ENCODE results near the gene FOXN3. TPM values are rescaled to one million over a fixed set of nuclear protein-coding genes. Genes with fewer than 3 reads are reported as not detected.
A peak's percentile ranks its signal among the peaks of the same experiment; 100 is the strongest.

FOXN3 gene
- total and polyA plus RNA-seq, 2 experiments from 2014 or later: 98.9 to 167 TPM

DNA sequence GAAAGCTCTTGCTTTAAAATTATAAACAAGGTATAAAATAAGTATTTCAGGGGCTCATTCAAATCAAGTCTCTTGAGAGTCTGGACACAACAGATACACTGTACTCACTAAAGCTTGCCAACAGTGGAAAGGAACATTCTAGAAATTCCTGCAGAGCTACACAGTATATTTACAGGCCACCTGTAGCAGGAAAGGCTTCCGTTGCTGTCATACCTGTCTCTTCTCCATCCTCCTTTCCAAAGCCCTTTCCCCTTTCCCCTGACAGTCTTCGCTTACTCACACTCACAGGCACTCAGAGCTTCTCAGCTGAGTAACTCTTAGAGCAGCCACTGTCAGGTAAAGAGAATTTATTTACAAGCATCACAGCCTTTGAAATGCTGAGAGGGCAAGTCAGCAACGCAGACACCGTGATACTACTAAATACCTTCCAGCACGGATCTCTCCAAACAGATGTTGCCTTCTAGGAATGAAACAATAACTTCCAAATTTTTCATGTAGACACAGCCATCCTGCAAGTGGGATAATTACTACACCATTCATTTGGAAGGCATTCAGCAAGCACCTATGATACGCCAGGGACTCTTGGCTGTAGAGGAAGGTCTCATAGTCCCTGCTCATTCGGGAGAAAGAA is 167.9 kb downstream of the FOXN3 start:
- ATAC-seq: peak; percentile 24; the same call in 2 of the 3 replicates
- H3K9me2 ChIP-seq (ENCODE audit: insufficient read depth): no peaks in the 10 kb centered on the region
- Mint-ChIP-seq H3K4me3 (no peak overlapping the region), H3K36me3 (ENCODE audit: low read depth) (peaks cover 32% of the 10 kb centered on the region), H3K9me3 (no peaks in the 10 kb centered on the region), H3K27ac (peak overlapping the region; percentile 78; the same call in 1 of the 2 replicates), H3K4me1 (peaks cover 62% of the 10 kb centered on the region), H3K27me3 (ENCODE audit: insufficient read depth, low read depth, poor library complexity) (peaks cover 13% of the 10 kb centered on the region)
- no peak for TF ChIP-seq ZNF462 (CRISPR knock-in tag; IDR thresholded peaks at IDR 0.05)
- TF ChIP-seq CREB1 (CRISPR knock-in tag; IDR thresholded peaks at IDR 0.05; ENCODE audit: low read depth): no peak
- no peak for TF ChIP-seq POLR2AphosphoS5 (IDR thresholded peaks at IDR 0.05; ENCODE audit: low read depth)
- no peak for TF ChIP-seq EZH2 (IDR thresholded peaks at IDR 0.05; ENCODE audit: low read depth, unreplicated experiment)
- TF ChIP-seq JUNB (IDR thresholded peaks at IDR 0.05; ENCODE audit: unreplicated experiment): no peak
- TF ChIP-seq STAT1 (IDR thresholded peaks at IDR 0.05; ENCODE audit: unreplicated experiment): no peak
- no peak for TF ChIP-seq EZH2phosphoT487 (IDR thresholded peaks at IDR 0.05; ENCODE audit: unreplicated experiment)
- TF ChIP-seq ZNF331 (CRISPR knock-in tag; IDR thresholded peaks at IDR 0.05; ENCODE audit: low read depth): no peak
- TF ChIP-seq, protein P1, sequence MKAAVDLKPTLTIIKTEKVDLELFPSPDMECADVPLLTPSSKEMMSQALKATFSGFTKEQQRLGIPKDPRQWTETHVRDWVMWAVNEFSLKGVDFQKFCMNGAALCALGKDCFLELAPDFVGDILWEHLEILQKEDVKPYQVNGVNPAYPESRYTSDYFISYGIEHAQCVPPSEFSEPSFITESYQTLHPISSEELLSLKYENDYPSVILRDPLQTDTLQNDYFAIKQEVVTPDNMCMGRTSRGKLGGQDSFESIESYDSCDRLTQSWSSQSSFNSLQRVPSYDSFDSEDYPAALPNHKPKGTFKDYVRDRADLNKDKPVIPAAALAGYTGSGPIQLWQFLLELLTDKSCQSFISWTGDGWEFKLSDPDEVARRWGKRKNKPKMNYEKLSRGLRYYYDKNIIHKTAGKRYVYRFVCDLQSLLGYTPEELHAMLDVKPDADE (IDR thresholded peaks at IDR 0.05): no peak
- TF ChIP-seq, protein P2, sequence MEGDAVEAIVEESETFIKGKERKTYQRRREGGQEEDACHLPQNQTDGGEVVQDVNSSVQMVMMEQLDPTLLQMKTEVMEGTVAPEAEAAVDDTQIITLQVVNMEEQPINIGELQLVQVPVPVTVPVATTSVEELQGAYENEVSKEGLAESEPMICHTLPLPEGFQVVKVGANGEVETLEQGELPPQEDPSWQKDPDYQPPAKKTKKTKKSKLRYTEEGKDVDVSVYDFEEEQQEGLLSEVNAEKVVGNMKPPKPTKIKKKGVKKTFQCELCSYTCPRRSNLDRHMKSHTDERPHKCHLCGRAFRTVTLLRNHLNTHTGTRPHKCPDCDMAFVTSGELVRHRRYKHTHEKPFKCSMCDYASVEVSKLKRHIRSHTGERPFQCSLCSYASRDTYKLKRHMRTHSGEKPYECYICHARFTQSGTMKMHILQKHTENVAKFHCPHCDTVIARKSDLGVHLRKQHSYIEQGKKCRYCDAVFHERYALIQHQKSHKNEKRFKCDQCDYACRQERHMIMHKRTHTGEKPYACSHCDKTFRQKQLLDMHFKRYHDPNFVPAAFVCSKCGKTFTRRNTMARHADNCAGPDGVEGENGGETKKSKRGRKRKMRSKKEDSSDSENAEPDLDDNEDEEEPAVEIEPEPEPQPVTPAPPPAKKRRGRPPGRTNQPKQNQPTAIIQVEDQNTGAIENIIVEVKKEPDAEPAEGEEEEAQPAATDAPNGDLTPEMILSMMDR (conservative IDR thresholded peaks at IDR 0.05; ENCODE audit: low read depth in 2 of 2): no peak
- TF ChIP-seq, protein P3, sequence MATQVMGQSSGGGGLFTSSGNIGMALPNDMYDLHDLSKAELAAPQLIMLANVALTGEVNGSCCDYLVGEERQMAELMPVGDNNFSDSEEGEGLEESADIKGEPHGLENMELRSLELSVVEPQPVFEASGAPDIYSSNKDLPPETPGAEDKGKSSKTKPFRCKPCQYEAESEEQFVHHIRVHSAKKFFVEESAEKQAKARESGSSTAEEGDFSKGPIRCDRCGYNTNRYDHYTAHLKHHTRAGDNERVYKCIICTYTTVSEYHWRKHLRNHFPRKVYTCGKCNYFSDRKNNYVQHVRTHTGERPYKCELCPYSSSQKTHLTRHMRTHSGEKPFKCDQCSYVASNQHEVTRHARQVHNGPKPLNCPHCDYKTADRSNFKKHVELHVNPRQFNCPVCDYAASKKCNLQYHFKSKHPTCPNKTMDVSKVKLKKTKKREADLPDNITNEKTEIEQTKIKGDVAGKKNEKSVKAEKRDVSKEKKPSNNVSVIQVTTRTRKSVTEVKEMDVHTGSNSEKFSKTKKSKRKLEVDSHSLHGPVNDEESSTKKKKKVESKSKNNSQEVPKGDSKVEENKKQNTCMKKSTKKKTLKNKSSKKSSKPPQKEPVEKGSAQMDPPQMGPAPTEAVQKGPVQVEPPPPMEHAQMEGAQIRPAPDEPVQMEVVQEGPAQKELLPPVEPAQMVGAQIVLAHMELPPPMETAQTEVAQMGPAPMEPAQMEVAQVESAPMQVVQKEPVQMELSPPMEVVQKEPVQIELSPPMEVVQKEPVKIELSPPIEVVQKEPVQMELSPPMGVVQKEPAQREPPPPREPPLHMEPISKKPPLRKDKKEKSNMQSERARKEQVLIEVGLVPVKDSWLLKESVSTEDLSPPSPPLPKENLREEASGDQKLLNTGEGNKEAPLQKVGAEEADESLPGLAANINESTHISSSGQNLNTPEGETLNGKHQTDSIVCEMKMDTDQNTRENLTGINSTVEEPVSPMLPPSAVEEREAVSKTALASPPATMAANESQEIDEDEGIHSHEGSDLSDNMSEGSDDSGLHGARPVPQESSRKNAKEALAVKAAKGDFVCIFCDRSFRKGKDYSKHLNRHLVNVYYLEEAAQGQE (IDR thresholded peaks at IDR 0.05; ENCODE audit: unreplicated experiment): no peak
- TF ChIP-seq ZNF114 (CRISPR knock-in tag; IDR thresholded peaks at IDR 0.05): no peak
- peaks cover 44% of the 10 kb centered on the region for H4K20me1 ChIP-seq (replicated peaks; ENCODE audit: insufficient read depth)
- no peaks in the 10 kb centered on the region for H3K27me3 ChIP-seq (ENCODE audit: insufficient read depth)
- H3K27ac ChIP-seq (ENCODE audit: low read depth): peak overlapping the region; percentile 56; the same call in 1 of the 2 replicates
- no peaks in the 10 kb centered on the region for H3F3A ChIP-seq (replicated peaks; ENCODE audit: low read depth)
- no peaks in the 10 kb centered on the region for H3K36me3 ChIP-seq (ENCODE audit: insufficient read depth)
- peaks cover 45% of the 10 kb centered on the region for H3K4me1 ChIP-seq (ENCODE audit: insufficient read depth)
- DNase-seq (ENCODE audit: low spot score): peak; percentile 60
- H3K4me2 ChIP-seq: peak overlapping the region; percentile 39
- peaks cover 98% of the 10 kb centered on the region for H3K79me2 ChIP-seq (replicated peaks; ENCODE audit: insufficient read depth)
- H3K4me3 ChIP-seq: no peak overlapping the region
- no peak overlapping the region for H2AFZ ChIP-seq

All from GM23338 (cell line).